HG03457 (cell line): Measurements from ENCODE around the gene CELF2.
A peak's percentile ranks its signal among the peaks of the same experiment; 100 is the strongest.

ENCODE experiments used
- ATAC-seq: cut with Tn5 transposase; IDR thresholded peaks from one replicate; pipeline ENCODE4 v1.9.1; 2021; ENCODE audit warnings: moderate number of reproducible peaks; ENCODE audit not compliant: unreplicated experiment

Gene CELF2

DNA sequence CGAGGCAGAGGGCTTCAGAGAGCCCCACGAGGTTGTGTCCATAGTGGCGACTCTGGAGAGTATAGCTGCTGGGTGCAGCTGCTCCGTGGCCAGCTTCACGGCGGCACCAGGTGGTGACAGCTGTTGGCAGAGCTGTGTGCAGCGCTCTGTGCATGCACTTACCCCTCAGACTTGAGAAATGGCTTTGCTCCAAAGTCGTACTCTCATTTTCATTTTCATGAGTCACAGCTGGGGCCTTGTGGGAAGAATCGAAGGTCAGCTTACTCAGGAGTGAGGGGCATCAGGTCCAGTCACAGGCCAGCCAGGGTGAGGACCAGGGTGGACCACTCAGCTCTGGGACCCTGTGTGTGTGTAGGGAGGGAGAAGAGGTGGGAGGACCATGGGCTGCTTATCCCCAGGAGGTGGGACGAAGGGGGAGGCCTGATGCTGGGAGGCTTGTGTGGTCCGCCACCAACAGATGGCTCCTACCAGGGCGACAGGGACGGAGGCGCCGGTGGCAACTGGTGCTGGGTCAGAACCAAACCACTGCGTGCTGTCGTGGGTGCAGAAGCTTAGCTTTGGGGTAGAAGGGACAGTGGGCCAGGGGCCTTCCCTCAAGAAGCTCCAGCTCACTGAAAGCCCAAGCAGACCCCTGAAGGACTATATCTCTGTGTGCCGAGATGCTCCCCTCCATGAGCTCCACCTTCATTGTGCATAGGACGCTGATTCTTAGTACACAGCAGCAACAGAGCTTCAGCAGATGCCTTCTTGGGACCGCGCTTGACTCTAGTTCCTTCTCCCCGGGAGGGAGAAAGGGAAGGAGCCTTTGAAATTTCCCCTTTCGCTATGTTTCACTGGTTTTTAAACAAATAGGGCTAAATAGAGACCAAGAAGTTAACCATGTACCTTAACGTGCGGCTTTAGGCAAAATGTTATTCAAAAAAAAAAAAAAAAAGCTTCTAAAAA lies 225.0 kb downstream of the CELF2 start:
- ATAC-seq, result peak; percentile 48

DNA sequence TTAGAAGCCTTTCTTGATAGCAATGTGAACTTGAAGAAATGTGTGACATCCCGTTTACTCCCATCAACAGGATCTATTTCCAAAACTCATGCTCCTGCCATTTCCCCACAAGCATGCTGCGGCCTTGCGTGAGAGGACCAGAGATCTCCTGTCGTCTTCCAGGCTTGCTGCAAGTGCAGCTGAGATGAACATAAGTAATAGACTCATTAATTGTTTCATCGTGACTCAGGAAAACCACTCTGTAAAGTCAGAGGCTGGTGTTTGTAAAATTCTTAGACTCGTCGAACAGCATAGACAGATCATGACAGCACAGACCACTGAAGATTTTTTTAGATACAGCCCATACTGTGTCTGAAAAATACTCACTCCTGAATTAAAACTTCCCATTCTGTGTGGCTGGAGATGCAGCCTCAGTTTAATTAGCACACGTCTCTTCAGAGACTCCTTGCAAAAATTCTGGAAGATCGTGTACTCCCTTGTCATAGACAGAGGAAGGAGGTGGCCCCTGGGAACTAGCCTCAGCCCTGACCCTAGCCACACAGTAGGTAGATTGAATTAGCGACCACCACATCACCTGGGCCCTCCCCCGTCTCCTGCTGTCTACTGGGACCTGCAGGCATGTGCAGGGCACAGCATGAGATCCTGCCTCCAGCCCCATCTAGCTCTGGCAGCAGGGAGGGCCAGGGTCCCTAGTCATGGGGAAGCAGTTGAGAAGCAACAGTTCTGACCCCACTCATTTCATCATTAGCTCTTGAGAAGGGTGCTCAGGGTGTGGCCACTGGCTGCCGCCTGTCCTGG lies 226.0 kb downstream of the CELF2 start:
- ATAC-seq, result no peak

DNA sequence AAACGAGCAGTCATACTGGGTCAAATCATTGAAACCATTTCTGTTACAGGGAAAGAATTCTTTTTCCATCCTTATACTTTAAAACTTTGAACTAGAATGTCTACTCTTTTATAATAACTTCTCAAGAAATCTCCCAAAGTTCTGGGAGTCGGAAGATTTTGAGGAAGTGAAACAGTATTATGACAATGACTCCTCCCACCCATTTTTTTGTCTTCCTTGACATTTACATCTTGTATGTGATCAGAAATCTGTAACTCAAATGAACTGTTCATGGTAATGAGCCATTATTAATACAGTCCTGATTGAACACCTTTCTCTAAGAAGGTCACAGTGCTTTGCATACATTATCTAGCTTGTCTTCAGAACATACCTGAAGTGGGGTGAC lies 227.4 kb downstream of the CELF2 start:
- ATAC-seq, result no peak

DNA sequence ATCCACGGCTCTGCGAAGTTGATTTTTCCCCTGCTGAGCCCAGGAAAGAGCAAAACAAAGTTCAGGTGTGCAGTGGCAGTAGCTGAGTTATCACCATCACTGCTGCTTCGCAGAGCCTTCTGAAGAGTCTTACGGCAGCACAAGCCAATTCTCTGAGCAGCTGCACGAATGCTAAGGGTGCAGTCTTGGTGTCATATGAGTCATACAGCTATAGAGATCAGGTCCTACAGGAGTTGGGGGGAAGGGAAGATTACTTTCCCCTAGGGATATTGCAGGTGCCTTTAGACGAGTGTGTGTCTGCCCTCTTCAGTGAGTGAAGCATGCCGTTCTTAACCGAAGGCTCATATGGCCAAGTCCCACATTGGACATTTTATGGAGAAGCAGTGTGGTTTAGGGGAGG lies 227.8 kb downstream of the CELF2 start:
- peak; percentile 35 for ATAC-seq

DNA sequence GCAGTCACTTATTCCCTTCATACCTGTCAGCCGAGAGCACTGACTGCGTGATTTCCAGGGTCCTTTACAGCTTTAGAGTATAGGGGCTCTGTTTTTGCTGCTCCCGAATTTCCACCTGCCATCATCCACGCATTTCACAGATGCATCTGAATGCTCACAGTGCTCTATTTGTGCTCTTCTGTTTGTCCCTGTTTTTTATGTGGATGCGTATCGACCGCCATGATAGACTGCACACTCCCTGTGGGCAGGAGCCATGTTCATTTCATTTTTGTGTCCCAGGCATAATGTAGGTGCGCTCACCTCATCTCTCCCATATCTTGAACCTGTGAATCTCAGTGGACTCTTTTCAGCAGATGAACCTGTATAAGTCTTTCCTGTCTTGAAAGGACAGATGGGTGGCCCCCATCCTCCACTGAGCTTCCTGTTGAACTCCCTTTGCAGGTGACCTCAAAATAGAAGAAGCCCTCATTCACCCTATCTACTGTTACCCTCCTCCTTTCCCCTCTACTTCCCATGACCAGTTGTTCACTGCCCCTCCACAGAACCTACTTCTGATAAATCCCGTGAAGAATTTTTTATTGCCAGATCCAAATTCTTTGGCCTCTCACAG lies 228.4 kb downstream of the CELF2 start:
- ATAC-seq, result no peak

DNA sequence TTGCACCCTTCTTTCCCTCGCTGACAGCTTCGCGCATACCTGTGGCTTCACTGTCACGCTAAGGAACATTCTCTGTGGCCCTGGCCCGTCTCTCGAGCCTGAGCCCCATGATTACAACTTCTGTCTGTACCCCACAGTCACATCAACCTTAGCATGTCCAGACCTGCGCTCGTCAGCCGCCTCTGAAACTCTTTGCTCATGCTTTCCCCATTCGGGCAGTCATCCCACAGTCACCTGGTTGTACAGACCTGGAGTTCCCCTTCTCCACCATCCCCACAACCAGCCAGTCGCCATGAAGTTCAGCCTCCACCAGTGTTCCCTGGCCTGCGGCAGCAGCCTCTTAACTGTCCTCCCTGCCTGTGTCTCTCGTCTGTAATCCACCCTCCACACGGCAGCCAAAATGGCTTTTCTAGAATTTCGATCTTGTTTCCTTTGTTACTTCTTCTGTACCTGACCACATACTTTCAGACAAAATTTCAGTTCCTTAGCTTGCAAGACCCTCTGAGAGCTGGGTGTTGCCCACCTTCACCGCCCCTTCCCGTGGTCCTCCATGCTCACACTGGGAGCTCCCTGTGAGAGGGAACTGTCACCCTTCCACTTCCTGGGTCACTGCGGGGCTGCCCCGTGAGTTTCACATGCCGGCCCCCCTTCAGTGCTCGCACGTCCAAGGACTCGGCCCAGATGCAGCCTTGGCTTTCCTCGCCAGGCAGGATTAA lies 229.2 kb downstream of the CELF2 start:
- no peak for ATAC-seq

DNA sequence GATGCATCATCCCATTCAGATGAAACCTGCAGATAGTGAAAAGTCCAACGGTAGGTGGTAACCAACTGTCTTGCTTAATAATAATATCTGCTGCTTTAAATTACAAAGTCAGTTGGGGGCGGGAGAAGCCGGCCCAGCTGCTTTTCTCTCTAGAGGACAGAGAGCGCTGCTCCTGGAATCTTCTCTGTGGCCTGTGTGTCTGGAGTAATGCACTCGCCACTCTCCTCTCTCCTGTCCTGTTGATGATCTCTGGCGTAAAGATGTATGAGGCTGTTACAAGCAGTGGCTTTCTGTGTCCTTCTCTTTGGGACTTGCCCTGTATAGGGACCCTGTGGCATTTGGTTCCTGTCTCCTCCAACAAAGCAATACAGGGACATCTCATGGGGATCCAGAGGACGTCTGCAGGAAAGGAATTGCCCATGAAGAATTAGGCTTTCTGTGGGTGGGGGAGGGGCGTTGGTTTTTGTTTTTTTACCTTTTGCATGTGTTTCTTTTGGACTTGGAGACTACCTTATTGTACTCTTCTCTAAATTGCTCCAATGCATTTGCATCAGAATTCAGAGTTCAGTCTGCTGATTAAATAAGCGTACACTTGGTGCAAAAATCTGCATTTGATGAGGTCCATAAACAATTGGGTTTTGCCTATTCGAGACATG lies 231.6 kb downstream of the CELF2 start:
- no peak for ATAC-seq

DNA sequence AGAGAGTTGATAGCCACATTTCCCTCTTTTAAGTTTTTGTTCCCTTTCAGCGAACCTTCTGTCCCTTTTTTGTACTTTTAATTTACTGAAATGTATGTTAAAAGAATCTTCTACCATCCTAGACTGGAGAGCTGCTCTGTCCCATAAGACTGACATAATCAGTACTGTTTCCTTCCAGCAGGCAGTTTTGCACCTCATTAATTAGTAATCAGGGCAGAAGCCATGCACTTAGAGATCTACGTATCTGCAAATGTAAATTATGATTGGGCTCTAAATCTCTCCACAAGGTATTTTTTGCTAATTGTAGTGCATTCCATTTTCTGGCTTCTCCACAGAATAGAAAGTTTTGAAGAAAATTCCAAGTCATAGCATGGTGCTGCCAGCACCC lies 232.1 kb downstream of the CELF2 start:
- ATAC-seq, result no peak

DNA sequence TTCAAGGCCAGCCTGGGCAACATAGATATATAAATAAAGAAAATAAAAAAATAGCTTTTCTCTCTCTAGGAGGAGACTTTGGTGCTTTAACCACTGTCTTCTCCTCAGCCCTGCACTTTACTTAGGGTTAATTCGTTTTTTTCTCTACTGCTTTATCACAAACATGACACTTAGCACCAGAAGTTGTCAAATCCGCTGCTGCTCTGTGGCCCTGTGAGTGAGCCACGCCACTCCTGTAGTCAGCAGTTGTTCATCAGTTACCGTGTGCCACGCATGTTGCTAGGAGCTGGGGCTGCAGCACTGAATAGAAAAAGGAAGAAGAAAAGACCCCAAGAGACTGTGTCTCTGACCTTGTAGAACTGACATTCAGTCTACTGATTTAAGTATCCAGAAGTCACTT lies 232.6 kb downstream of the CELF2 start:
- ATAC-seq, result no peak

DNA sequence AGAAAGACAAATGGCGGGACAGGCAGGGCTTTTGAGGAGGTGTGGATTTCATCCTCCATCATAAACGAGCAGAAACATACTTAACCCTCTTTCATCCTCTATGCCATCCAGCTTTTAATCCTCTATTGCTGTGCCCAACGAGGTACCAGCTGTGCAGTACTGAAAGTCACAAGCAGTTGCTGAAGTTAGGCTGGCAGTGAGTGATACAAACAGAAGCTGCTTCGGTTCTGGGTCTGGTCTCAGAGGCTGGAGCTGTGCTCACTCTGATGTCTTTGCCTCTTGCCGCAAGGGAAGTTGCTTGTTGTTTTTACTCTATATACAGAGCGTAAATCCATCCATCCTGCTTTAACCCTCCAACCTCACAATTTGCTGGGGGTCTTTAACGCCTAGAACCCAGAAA lies 235.2 kb downstream of the CELF2 start:
- no peak for ATAC-seq

DNA sequence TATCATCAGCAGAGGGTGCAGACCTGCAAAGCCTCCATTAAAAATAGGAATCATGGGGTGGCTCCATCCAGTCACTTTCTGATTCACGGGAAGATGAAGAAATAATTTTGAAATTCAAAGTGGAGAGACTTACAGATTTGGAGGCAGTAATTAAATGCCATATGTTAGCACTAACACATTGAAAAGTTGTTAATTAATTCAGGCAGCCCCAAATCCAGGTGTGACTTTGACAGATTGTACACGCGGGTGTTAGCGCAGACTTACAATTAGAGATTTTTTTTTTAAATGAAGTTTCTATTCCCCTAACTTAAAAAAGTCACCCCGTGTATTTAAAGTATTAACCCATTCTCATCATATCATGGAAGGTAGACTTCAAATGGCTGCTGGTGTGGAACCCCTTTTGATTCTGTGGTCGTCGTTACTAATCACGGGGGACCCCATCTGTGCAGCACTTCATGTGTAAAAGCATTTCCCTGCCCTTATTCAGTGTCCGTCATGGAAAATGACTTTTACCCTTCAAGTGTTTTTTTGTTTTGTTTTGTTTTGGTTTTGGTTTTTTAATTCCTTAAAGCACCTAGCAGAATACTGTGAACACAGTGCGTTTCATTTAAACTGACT lies 235.8 kb downstream of the CELF2 start:
- ATAC-seq, result no peak

DNA sequence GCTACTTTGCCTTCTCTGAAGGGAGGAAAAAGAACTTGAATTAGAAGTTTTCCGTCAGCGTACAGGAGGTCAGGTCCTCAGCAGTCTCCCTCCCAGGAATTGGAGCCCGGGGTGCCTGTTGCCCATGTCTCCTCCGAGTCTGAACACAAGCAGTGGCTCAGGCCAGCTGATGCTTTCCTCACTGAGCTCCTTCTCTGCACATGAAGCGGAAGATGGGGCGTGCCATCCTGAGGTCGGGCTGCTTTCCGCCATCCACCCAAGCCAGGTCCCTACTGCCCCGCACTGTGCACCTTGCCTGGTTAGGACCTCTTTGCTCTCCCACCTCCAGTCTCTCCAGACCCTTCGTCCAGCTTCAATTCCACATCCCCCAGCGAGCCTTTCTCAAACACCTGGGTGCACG lies 237.5 kb downstream of the CELF2 start:
- ATAC-seq, result no peak

DNA sequence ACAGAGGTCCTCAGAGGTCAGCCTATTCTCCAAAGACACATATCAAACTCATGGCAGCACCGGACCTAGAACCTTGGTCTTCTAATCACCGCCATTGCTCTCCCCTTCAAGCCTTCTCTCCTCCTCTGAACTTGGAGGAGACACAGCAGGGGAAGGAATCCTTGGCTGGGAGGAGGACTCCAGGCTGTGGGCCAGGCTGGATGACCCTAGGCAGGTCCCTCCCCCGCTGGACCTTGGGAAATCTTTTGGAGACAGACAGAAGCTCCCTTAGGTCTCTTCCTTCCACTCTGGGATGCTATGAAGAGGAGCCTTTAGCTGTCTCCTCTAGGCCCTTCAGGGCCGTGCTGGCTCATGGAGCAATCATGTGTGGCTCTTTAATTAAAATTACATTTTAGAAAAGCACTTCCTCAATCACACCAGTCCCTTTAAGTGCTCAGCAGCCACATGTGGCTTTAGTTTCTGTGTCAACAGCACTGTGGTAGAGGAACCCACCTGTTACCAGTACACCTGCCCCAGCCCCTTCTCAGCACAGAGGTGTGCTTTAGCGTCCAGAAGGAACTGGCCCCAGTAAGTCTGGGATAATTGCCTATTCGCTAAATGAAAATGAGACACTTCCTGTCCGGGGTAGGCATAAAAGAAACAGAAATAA lies 238.2 kb downstream of the CELF2 start:
- no peak for ATAC-seq

DNA sequence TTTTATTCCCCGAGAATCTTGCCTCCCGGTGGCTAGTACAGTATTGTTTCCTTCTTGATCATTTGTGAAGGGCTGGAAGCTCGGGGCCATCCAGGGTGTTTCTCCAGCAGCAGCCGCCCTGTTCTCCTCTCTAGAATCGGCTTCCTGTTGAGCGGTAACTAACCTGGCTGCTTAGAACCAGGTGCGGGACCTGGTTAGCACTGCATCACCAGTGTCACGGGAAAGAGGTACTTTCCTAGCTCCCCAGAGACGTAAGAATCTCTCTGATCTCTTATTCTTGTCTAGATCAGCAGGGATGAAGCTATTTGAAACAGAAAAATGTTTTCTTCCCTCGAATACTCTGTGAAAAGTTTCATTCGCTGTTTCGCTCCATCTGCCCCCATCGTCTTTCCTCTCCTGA lies 239.2 kb downstream of the CELF2 start:
- ATAC-seq, result no peak

DNA sequence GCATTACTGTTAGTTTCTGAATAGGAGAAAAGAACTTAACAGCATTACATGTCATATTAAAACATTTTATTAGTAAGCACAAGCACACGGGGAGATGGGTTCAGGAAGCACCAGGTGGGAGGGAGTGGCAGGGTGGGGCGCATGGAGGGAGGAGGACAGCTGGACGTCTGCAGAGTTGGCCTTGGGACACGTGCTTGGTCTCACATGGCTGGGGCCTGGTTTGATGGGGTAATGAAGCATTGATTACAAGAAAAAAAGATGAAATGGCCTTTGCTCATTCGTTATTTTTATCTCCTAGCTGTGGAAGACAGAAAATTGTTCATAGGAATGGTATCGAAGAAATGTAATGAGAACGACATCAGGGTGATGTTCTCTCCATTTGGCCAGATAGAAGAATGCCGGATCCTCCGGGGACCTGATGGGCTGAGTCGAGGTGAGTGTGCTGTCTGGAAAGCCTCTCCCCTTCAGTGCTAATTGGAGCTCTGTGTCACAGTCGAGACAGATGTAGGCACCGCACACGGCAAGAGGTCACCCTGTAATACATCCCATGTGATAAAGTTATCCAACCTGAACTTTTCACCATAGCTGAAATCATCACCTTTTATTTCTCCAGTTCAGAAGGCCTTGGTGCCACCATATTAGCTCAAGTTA lies 239.9 kb downstream of the CELF2 start:
- ATAC-seq, result no peak

DNA sequence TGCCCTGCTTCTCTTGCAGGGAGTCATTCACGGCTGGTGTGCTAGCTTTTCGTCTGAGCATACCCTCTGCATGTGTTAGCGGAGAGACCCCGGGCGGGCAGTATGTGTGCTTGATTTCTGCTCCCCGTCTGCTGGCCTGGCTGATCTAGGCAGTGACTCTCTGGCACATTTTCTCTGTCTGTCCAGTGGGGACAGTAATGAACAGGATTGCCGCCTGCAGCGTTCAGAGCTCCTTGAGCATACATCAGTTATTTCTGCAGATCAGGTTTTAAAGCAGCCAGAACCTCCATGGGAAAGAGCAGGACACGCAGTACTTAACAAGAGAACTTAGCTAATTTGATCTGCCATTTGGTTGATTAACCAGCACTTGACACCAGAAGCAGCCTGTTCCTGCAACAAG lies 242.5 kb downstream of the CELF2 start:
- ATAC-seq, result no peak

DNA sequence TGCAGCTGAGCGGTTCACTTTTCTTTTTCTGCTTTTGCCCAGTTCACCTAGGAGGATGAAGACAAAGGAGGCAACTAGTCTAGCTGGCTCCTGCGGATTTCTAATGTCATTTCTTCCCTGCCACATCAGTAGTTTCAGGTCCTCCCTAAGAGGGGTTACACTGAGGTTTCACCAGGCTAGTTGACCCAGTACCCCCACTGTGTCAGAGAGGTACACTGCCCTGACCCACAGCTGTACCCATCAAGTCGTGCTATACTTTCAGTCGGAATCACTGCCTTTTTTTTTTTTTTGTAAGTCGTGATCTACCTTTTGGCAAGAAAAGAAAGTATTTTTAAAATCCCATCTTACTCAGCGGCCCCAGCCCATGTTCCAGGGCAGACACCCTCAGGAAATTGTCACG lies 243.5 kb downstream of the CELF2 start:
- ATAC-seq, result no peak

DNA sequence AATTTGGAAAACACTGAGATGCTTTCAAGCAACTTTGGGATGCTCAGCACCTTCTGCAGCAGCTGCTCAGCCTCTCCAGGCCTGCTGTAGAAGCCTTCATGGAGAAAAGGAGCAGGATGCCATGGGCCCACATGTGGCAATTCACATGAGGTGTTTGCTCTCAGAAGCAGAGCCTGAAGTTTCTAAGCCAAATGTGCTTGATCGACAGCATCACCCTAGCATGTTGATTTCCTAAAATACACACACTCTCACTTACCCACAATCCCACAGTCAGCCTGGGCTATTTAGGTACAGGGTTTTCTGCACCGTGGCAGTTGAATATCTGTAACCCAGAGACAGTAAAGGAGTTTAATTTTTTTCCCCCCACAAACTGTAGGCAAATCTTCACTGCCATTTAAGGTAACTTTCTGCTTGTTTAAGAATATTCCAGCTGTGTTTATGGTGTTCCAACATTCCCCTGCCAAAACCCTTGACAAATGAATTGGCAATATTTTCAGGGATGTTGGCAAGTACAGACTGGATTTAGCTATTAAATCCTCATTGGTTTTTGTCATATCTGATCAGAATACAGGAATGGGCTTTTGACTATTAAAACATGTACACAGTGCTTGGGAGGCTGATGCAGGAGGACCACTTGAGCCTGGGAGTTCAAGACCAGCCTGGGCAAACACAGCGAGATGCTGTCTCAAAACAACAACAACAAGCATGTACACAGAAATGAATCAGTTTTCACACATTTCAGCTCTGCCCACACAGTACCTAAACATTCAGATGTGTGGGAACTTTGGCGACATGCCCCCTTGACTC lies 244.2 kb downstream of the CELF2 start:
- no peak for ATAC-seq
